NCI-H526 (cell line): Measurements from ENCODE around the gene ZNF524.
A peak's percentile ranks its signal among the peaks of the same experiment; 100 is the strongest.

Source experiments
- DNase-seq, 2 experiments: peaks; one replicate each; lab custom pipeline; 2025; lab: John Stamatoyannopoulos, UW

The ZNF524 gene

GRCh38 chr19:55642153-55643002 lies 42.3 kb downstream of the ZNF524 start:
- peak in 1 of 2 experiments; percentile 50 for DNase-seq

GRCh38 chr19:55643003-55643886 lies 43.2 kb downstream of the ZNF524 start, which contains the start of gene ZNF581:
Gene ZNF581, plus strand, starts transcription at chr19:55643649. Its CDS starts 923 bp downstream, at chr19:55644572.
- DNase-seq: peak; percentile 67 to 90

GRCh38 chr19:55643887-55644176 lies 43.7 kb downstream of the ZNF524 start:
- no peak for DNase-seq

GRCh38 chr19:55644191-55644833 lies 44.2 kb downstream of the ZNF524 start:
- no peak for DNase-seq

- no peak for DNase-seq
These were observed 44.9 kb downstream of the ZNF524 start for GRCh38 chr19:55644842-55645511.

GRCh38 chr19:55645512-55645881 lies 45.4 kb downstream of the ZNF524 start:
- no peak for DNase-seq

GRCh38 chr19:55646889-55647731 lies 47.0 kb downstream of the ZNF524 start:
- peak in 1 of 2 experiments; percentile 53 for DNase-seq

GRCh38 chr19:55647732-55648584 lies 47.9 kb downstream of the ZNF524 start, which contains the start of gene CCDC106:
Gene CCDC106, plus strand, starts transcription at chr19:55648212. Its CDS starts 835 bp downstream, at chr19:55649047.
- DNase-seq: peak; percentile 51 to 93

- DNase-seq: peak in 1 of 2 experiments; percentile 62
These were observed 48.6 kb downstream of the ZNF524 start for GRCh38 chr19:55648585-55649267.

GRCh38 chr19:55649268-55650125 lies 49.4 kb downstream of the ZNF524 start:
- DNase-seq: no peak

GRCh38 chr19:55650126-55650557 lies 50.1 kb downstream of the ZNF524 start:
- no peak for DNase-seq

GRCh38 chr19:55650602-55651230 lies 50.6 kb downstream of the ZNF524 start:
- DNase-seq: no peak

GRCh38 chr19:55651236-55651635 lies 51.1 kb downstream of the ZNF524 start:
- DNase-seq: no peak

- DNase-seq: no peak
These were observed 52.4 kb downstream of the ZNF524 start for GRCh38 chr19:55652311-55653128.
